Measurements from ENCODE around the gene PSORS1C2. TPM values are rescaled to one million over a fixed set of nuclear protein-coding genes. Genes with fewer than 3 reads are reported as not detected.

The PSORS1C2 gene
- polyA plus RNA-seq, 3 donors: 0.10 TPM; not detected in 2

Other genes starting within 250 kb of the PSORS1C2 start
- gene GTF2H4, start 230.9 kb downstream of the PSORS1C2 start, polyA plus RNA-seq (ENCODE audit: insufficient read length in 3 of 3): 10 to 100 TPM; 48.1 to 50.5 (median 48.9) TPM
- 10 to 100 TPM; 45.6 to 64.7 (median 55.3) TPM for gene VARS2, start 224.8 kb downstream of the PSORS1C2 start, polyA plus RNA-seq (ENCODE audit: insufficient read length in 3 of 3)
- 1 to 10 TPM in 2 of 3 donors, under 1 TPM in 1; 0.63 to 1.7 (median 1.2) TPM for gene SFTA2, start 206.9 kb downstream of the PSORS1C2 start, polyA plus RNA-seq (ENCODE audit: insufficient read length in 3 of 3)
- under 1 TPM; 0.07 to 0.13 (median 0.09) TPM for gene MUCL3, start 198.1 kb downstream of the PSORS1C2 start, polyA plus RNA-seq (ENCODE audit: insufficient read length in 3 of 3)
- under 1 TPM in 1 of 3 donors, not detected in 2; 0.09 TPM for gene MUC21, start 155.3 kb downstream of the PSORS1C2 start, polyA plus RNA-seq (ENCODE audit: insufficient read length in 3 of 3)
- not detected for gene MUC22, start 128.6 kb downstream of the PSORS1C2 start, polyA plus RNA-seq (ENCODE audit: insufficient read length in 3 of 3)
- not detected for gene C6orf15, start 26.5 kb downstream of the PSORS1C2 start, polyA plus RNA-seq (ENCODE audit: insufficient read length in 3 of 3)
- under 1 TPM in 1 of 3 donors, not detected in 2; 0.36 TPM for gene PSORS1C1, start 24.3 kb downstream of the PSORS1C2 start, polyA plus RNA-seq (ENCODE audit: insufficient read length in 3 of 3)
- gene CDSN, start 18.6 kb downstream of the PSORS1C2 start, polyA plus RNA-seq (ENCODE audit: insufficient read length in 3 of 3): under 1 TPM in 1 of 3 donors, not detected in 2; 0.06 TPM
- gene CCHCR1, start 18.7 kb upstream of the PSORS1C2 start, polyA plus RNA-seq (ENCODE audit: insufficient read length in 3 of 3): 10 to 100 TPM; 35.4 to 48.5 (median 41.7) TPM
- 10 to 100 TPM; 16.3 to 21.4 (median 17.3) TPM for gene TCF19, start 19.5 kb upstream of the PSORS1C2 start, polyA plus RNA-seq (ENCODE audit: insufficient read length in 3 of 3)
- gene POU5F1, start 31.6 kb upstream of the PSORS1C2 start, polyA plus RNA-seq (ENCODE audit: insufficient read length in 3 of 3): 1 to 10 TPM; 1.9 to 9.2 (median 7.2) TPM
- gene HLA-C, start 133.0 kb upstream of the PSORS1C2 start, polyA plus RNA-seq (ENCODE audit: insufficient read length in 3 of 3): 100 to 1,000 TPM in 2 of 3 donors, 10 to 100 TPM in 1; 75.0 to 156 (median 150) TPM
- 100 to 1,000 TPM; 104 to 117 (median 116) TPM for gene HLA-B, start 218.1 kb upstream of the PSORS1C2 start, polyA plus RNA-seq (ENCODE audit: insufficient read length in 3 of 3)